HG03097 (cell line): ENCODE data around the gene LRMDA.
A peak's percentile ranks its signal among the peaks of the same experiment; 100 is the strongest.

Experiments
- ATAC-seq: cut with Tn5 transposase; IDR thresholded peaks from one replicate; pipeline ENCODE4 v1.9.1; 2021; ENCODE audit not compliant: unreplicated experiment, low FRiP score

Gene LRMDA

DNA sequence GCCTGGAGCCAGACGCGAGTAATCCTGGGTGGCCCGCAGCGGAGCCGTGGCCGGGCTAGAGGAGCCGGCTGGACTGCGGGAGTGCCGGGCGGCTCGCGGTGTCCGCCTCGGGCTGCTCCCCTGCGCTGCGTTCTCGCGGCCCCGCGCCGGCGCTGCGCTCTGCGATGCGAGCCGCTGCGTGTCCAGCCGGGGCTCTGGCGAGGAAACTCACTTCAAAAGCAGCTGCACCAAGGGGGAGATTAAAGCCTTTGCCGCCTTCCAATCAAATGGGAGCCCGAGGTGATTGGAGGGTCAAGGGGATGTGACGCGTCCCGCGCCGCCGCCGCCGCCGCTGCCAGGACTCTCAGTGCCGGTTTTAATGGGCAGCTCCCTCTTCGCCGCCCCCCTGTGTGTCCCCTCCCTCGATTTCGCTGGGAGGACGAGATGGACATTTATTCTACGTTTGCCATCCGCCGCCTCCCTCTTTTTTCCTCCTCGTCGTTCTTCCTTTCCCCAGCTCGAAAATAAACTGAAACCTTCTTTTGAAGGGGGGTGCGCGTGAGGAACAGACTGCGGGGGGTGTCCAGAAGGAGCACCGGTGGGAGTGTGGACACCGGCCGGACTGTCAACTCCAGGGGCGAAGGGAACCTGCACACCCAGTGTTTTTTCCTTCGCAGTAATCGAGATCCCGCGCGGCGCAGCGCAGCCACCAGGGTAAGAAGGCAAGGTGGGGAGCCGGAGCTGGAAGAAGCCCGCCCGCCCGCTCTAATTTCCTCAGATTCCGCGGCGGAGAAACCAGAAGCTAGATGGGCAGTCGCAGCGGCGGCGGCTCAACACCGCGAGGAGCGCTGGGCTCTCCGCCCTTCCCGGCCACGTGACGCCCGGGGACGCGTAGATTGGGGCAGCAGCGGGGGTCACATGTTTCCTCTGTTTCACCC lies 29.6 kb upstream of the LRMDA start, which contains the start of gene ZNF503:
Gene ZNF503 (minus strand): TSS at position 196 of the 917 bp plus-strand sequence. CDS start 345 bp downstream, outside the sequence.
- ATAC-seq, result peak; percentile 63

DNA sequence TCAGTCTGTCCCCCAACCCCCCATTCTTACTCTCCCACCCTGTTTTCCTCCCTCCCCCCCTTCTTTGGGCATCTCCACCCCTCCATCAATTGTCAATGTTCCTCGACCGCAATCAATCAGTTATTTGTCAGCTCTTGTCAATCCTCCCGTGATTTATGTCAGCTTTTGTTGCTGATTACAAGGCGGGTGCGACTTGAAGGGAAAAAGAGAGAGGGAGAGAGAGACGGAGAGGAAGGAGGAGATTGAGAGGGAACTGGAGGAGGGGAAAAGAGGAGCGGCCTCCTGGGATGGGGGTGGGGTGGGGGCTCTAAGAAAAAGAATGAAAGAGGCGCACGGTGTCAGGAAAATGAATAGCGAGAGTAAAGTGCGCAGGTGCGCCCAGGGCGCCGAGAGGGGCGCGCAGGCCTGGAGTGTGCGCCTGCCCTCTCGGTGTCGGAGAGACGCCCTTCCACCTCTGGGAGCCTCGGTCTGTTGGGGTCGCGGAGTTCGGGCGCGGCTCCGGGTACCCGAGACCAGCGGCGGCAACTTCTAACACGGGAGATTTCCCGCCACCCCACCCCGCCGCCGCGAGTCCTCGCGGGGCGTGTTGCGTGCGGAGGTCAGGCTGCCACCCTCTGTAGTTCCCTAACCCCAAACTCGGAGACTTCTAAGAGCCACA lies 28.8 kb upstream of the LRMDA start:
- no peak for ATAC-seq

DNA sequence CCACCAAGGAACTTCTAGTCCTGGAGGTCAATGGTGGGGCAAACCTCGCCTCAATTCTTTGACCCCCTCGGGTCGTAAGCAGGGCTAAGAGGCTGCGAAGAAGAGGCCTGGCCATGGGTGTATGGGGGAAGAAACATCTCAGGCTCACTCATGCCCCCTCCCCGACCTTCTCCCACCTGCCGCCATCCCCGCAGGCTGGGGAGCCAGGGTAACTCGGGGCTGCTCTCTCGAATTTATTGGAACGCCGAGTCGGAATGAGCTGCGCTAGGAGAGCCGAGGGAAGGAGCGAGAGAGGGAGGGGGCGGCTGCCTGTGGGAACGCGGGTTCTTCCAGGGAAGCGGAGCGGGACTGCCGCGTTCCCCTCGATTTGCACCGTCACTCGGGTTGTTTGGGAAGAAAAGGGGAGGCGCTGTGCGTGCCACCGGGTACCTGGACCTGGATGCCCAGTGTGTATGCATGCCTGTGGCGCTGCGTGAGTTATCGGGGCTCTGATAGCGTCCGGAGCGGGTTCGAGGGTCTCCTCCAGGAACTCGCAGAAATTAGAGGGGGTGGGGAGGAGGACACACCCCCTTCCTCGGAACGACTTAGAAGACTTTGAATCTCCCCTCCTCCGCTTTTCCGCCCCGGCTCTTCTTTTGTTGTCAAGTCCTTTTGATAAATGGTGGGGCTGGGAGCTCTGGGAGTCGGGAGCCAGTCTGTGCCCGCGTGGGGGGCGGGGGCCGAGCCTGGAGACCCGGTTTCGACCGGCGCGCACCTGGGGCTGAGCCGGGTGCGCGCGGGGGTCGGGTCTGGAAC lies 28.1 kb upstream of the LRMDA start:
- ATAC-seq, result no peak

DNA sequence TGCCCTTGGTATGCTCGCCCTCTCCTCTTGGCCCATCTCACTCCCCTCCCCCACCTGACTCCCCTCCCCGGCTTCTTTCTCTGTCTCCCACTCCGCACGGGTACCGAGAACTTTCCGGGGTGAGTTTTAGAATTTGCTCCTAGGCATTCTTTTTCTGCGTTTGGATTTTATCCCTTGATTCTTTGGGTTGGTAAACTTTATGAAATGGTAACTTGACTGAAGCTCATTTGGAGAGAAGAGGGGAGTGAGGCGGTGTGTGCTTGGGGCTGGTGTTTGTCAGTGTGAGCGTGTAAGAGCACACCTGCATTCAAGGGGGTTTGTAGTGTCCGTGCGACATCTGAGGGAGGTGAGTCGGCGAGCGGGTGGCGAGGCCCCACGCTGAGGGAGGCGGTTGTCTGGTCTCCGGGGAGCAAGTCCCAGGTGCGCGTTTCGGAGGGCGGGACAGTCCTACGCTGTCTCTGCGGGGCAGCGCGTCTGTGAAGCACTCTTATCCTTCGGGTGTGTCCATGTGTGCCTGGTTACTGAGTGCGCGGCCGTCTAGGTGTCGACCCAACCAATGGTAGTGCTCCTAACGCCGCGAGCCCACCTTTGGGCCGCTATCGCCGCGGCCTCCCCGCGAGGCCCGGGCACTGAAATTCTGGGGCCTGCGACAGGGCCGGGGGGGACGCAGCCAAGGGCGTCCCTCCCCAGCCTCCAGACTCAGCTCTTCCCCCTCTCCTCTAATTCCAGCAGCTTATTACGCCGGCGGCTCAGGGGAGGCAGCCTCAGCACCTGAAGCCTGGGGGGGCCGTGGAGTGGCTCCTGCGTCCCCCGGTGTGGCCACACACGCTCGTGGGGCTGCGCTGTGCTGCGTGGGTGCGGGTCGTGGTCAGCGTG lies 27.2 kb upstream of the LRMDA start:
- no peak for ATAC-seq

DNA sequence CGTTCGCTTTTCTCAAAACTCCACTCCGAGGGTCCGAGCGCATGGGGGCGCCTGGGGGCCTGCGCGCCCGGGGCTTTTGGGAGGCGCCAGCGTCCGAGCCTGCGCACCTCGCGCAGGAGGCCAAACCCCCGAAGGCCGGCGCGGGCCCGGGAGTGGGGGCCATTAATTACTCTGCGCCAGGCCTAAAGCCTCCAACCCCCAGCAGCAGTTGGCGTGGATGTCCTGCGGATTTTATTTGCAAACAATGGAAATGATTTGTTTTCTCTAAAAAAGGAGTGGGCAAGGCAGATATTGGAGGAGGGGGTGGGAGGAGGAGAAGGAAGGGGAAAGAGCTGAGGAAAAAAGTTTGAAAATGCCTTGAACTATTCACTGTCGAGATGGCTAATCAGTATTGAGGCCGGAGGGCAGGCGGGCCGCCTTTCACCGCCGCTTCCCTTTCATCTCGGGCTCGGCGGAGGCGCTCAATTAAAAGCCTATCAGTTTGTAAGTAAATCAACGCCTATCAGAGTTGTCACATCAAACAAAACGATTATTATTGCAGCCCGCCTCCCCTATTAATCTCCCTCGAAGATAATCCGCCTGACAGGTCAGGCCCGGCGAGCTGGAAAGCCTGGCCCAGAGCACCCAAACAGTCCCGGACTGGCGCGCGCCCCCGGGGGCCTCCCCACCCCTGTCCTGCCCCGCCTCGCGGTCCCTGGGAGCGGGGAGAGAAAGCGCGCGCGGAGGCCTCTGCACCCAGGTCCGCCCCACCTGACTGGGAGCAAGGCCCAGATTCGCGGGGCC lies 26.4 kb upstream of the LRMDA start:
- no peak for ATAC-seq

DNA sequence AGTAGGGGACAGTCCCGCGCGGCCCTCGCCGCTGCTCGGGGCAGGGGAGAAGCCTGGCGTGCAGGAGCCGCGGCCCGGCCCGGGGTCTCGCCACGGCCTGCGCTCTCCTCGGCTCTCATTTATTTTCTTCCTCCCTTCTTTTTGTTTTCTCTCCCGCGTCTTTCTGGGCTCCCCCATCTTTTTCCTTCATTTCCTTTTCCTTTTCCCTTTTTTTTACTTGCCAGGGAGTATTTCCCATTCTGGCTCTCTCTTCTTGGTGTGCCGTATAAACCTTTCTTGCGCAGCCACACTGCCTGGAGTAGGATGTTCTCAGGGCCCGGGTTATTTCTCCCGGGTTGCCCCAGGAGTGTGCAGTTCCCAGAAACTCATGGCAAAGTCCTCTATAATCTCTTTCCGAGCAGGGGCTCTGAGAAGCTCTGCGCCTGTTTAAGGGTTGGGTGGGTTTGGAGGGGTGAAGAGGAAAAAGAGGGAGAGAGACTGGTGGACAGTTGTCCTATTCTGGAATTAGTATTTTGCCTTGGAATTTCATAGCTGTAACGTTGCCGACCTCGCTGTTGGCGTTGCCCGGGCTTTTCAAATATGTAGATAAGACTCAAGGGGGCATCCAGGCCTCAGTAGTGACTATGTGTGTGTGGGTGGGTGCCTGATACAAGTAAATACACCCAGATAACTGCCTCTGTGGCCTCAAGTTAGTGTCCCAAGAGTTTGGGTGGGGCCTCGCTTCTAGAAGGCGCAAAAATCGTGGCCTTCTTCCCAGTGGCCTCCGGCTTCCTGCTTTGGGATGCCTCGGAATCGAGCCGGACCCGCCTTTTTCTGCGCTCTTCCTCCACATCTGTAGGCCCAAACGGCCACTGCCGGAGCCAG lies 25.6 kb upstream of the LRMDA start:
- ATAC-seq, result no peak

DNA sequence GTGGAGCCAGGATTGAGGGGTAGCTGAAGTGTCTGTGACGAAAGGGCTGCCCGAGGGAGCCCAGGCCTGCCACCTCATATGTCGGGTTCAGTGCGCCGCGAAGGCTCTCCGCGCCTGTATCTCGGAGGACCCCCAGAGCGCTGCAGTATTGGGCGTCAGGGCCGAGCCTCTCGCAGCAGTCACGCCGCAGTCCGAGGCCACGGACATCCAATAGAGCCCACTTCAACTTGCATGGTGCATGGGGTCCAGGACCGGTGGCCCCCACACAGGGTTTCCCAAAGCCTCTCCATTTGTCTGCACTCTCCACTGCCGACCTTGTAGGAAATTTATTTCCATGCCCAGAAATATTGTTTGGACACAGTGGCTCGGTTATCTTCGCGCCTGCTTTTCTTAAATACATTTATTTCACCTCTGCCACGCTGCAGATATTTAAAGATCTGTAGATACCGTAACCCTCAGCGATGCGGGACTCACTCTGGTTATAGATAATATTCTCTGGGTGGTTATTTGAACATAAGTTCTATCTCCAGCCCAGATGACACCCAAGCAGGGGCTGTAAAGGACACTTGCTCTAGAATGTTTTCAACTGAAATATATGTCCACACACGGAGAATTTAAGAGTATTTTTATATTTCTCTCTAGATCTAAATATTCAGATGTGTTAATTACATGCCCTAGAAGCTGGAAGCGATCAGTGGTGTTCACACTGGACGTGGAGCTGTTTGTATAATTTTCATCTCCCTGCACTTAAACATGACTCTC lies 24.8 kb upstream of the LRMDA start:
- no peak for ATAC-seq

DNA sequence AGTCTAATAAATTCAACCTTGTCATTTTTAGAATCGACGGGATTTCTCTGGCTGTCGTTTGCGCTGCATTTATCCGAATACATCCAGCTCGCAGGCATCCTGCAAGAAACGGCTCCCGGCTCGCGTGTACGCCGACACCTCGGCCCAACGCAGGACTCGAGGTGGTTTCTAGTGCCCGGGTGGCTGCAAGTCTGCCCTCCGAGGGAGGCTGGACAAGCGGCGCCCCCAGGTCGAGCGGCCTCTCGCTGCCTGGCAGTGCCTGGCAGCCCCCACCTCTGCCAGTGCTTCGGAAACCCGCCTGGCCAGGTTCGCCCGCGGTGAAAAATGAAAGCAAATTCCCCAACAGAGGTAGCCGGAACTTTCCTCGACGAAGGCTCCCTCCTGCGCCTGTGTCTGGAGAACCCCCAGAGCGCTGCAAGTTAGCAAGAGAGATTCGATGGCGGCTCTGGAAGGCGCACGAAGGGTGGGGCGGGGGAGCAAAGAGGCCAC lies 24.2 kb upstream of the LRMDA start:
- ATAC-seq, result no peak

DNA sequence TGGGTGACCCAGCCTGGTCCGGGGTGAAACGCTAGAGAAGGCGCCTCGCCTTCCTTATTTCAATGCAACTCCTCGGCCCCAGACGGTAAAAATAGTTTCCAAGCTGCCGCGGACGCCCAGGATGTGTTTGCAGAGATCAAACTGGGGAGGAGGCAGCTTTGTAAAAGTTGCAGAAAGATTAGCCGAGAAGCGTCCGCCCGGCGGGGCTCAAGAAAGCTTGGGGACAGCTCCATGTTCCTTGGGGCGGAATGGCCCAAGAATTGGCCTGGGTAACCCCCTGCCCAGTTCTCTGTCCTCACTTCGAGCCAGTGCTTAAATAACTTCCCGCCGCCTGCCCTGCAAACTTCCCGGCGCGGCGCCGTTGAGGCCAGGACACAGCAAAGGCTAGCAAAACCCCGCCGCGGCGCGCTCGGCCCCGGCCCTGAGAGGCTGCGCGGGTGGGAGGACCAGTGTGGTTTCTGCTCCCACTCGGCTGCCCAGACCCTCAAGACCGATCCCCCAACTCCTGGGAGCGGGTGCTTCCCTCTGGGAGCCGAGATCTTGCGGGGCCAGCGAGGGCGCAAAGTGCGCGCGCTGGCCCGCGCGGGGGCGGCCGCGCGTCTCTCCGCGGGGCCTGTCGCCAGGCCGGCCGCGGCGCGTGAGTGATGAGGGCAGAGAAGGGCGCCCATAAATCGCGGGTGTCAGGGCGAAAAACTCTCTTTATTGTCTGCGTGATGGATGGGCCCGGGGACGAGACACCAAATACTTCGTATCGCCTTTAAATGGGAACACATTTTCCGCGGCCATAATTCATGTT lies 23.5 kb upstream of the LRMDA start:
- no peak for ATAC-seq

DNA sequence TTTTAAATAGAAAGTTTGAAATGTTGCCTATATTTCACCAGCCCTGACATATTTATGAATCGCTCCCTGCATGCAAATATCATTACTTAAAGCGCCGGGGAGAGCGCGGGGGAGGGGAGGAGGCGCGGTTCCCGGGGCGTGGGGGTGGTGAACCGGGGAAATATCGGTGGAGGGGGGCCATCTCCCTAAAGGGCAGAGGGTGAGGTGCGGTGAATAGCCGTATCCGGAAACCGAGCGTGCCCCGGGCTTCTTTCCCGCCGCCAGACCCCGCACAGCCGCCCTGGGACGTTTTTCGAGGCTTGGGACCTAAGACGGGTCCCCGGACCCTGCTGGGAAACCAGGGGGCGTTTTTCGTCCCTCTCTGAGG lies 22.9 kb upstream of the LRMDA start:
- ATAC-seq, result no peak

DNA sequence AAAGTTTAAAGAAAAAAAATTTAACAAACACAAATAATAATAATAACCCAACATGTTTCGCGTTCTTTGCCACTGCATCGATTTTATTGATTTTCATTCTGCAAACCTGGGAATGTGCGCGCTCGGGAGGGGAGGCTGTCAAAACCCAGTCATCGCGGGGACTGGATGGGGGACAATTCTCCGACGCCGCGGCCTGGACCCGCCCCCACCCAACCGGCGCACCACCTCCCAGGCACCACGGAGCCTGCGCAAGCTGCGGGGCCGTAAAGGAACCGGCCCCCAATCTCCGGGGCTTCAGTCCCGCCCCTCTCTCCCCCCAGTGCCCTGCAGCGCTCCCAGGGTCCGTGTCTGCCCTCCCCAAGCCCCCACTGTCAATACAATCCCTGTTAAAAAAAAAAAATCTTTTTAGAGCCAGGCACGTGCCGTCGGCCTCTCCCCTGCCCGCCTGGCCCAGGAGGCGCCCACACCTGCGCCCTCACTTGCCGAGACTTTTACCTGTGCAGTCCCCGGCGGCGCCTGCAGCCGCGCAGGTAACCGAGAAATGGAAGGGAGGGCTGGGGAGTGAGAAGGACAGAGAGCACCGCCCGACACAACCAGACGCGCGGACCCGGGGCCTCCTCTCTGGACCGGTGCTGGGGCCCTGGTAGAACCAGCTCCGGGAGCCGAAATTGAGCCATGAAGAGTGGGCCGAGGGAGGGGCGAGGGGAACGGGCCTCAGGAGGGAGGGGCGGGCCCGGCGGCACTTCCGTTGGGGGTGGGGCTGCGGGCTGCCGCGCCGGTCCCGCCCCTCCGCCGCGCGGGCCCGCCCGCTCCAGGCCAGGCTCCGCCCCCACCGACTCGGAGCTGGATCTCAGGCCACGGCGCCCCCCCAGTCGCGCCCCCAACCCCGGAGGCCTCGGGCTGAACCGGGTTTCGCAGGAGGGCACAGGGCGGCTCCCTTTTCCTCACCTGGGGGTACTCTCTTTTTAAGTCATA lies 22.2 kb upstream of the LRMDA start:
- no peak for ATAC-seq

DNA sequence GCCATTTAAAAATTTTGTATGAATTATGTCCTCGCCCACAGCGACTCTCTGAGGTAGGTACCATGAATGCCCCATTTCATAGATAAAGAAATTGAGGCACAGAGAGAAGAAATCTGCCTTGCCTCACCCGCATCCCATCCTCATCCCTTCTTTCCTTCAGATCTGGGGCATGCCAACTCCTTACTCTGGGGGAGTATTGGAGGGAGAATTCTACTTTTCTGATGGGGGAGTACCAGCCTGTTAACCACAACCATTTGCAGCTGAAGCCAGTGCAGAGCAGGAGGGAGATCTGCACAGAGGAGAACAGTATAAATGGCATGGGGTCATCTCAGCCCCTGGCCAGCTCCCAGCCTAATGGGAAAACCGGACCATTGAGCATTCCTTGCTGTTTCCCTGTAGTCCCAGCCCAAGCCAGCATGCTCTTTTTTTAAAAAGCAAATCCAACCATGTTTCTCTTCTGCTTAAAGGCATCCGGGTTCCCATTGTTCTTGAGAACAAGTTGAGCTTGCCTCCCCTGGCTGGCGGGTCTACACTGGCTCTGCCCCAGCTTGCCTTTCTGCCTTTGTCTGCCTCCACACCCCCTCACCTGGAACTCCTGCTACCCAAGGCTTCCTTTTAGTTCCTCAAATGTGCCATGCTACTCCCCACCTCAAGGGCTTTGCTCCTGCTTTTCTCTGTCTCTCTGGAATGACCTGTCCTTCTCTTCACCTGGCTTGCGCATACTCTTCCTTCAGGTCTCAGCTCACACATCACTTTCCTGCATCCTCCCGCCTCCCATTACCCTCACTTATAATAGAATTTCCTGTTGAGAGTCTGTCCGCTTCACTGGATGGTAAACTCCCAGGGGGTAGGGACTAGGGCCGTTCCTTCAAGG lies 21.1 kb upstream of the LRMDA start:
- ATAC-seq, result no peak

DNA sequence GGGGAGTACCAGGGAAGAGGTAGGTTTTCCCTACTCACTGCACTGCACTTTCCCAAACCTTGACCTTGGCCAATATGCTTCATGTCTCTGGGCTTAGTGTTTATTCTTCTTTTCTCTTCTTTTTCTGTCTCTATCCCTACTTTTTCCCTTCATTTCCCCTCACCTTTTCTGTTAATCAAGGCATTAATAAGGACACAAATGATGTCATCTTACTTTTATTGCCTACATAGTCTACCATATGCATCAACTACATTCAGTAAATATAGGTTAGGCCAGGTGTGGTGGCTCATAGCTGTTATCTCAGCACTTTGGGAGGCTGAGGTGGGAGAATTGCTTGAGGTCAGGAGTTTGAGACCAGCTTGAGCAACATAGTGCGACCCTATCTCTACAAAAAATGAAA lies 16.9 kb upstream of the LRMDA start:
- no peak for ATAC-seq

DNA sequence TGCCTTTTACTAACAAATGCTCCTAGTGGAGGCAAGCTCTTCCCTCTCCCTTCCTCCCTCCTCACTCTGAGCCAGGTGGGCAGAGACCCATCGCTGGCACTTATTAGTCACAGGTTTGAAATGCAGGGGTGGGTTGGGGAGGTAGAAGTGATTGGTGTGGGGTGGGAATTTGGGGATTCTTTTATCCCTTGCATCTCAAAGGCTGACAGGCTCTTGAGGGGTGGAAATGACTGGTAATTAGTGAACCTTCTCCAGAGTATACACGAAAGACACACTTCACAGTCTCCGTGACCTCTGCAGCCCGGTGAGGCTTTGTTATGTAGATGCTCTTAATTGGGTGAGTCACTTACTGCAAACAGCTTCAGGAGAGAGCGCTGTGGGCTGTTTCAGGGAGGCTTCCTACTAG lies 13.9 kb upstream of the LRMDA start:
- ATAC-seq, result no peak

DNA sequence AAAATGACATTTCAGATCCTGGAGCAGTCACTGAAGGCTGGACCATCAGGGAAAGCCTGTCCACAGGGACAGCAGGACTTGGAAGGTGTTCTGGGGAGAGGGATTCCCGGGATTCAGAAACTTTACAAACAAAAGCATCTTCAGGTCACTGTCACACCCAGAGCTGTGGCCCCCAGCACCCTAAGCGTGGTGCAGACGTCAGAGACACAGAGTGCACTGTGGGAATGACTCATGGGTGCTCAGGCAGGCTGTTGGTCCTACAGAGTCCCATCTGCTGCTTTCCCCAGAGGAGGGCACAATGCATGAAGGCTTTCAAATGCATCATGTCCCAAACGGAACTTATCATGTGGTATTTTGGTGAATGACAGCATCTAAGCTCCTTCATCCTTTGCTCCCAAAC lies 13.1 kb upstream of the LRMDA start:
- no peak for ATAC-seq
